GM12872 (cell line): ENCODE data around the gene SFXN4.

Source experiments
- CTCF ChIP-seq: IDR thresholded peaks from 3 replicates; pipeline ENCODE4 v1.5.1; 2011; ENCODE audit warnings: low read depth, mild to moderate bottlenecking, low read length, moderate library complexity; ENCODE audit not compliant: insufficient read depth

SFXN4 gene

GRCh38 chr10:119133949-119134348 lies 31.6 kb downstream of the SFXN4 start:
- no peak for TF ChIP-seq CTCF

- no peak for TF ChIP-seq CTCF
These were observed 32.8 kb downstream of the SFXN4 start for GRCh38 chr10:119132521-119133345.

- no peak for TF ChIP-seq CTCF
These were observed 33.8 kb downstream of the SFXN4 start for GRCh38 chr10:119131512-119132240.

GRCh38 chr10:119129721-119130120 lies 35.8 kb downstream of the SFXN4 start:
- no peak for TF ChIP-seq CTCF

GRCh38 chr10:119125942-119126341 lies 39.6 kb downstream of the SFXN4 start:
- TF ChIP-seq CTCF = no peak

GRCh38 chr10:119120875-119121274 lies 44.6 kb downstream of the SFXN4 start:
- TF ChIP-seq CTCF = no peak

- TF ChIP-seq CTCF = no peak
These were observed 45.1 kb downstream of the SFXN4 start for GRCh38 chr10:119120413-119120867.
